ENCODE measurements around the gene RIMS3. TPM values are rescaled to one million over a fixed set of nuclear protein-coding genes. Genes with fewer than 3 reads are reported as not detected.
"Not testable (repeated sequence)": the region's sequence is repeated elsewhere in the genome, so short reads cannot be mapped to it uniquely, and the experiment has no call there.

The RIMS3 gene
- total and polyA plus RNA-seq, 2 experiments from 2014 or later: 1.4 to 1.6 TPM

DNA sequence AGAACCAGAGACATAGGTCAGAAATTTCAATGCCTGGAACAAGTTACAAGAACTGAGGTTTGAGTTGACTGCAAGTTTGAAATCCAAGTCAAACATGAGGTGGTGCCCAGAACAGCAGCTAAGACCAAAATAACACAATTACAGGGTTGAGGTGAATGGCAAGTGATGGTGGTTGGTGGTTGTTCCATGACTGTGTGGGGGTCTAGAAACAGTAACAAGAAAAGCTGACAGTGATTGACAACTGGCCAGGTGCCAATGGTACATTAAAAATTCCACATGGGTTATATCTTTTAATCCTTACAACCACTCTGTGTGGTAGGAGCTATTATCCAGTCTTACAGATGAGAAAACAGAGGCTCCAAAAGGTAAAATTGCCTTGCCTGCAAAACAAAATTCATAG lies 32.0 kb downstream of the RIMS3 start:
- Histone ChIP-seq H3K9me3 (ENCODE audit: low read depth) (no peaks in the 10 kb centered on the region), H3K27me3 (no peaks in the 10 kb centered on the region), H4K20me1 (ENCODE audit: insufficient read depth, poor library complexity, severe bottlenecking) (no peaks in the 10 kb centered on the region), H3K79me2 (no peaks in the 10 kb centered on the region), H3K4me1 (ENCODE audit: insufficient read depth) (no peaks in the 10 kb centered on the region), H3K4me3 (no peak overlapping the region), H2AFZ (no peak overlapping the region), H3K9me2 (replicated peaks; ENCODE audit: insufficient read depth) (no peaks in the 10 kb centered on the region), H3K36me3 (replicated peaks; ENCODE audit: insufficient read depth, low read depth) (no peaks in the 10 kb centered on the region), H3K4me2 (no peak overlapping the region), H3K27ac (no peak overlapping the region)
- DNase-seq (ENCODE audit: low spot score): no peak
- no peak for TF ChIP-seq EZH2phosphoT487 (IDR thresholded peaks at IDR 0.05; ENCODE audit: low read depth, severe bottlenecking, unreplicated experiment)
- TF ChIP-seq EZH2 (IDR thresholded peaks at IDR 0.05; ENCODE audit: borderline replicate concordance): no peak
- TF ChIP-seq, protein P1, sequence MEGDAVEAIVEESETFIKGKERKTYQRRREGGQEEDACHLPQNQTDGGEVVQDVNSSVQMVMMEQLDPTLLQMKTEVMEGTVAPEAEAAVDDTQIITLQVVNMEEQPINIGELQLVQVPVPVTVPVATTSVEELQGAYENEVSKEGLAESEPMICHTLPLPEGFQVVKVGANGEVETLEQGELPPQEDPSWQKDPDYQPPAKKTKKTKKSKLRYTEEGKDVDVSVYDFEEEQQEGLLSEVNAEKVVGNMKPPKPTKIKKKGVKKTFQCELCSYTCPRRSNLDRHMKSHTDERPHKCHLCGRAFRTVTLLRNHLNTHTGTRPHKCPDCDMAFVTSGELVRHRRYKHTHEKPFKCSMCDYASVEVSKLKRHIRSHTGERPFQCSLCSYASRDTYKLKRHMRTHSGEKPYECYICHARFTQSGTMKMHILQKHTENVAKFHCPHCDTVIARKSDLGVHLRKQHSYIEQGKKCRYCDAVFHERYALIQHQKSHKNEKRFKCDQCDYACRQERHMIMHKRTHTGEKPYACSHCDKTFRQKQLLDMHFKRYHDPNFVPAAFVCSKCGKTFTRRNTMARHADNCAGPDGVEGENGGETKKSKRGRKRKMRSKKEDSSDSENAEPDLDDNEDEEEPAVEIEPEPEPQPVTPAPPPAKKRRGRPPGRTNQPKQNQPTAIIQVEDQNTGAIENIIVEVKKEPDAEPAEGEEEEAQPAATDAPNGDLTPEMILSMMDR (IDR thresholded peaks at IDR 0.05; ENCODE audit: poor library complexity): no peak

DNA sequence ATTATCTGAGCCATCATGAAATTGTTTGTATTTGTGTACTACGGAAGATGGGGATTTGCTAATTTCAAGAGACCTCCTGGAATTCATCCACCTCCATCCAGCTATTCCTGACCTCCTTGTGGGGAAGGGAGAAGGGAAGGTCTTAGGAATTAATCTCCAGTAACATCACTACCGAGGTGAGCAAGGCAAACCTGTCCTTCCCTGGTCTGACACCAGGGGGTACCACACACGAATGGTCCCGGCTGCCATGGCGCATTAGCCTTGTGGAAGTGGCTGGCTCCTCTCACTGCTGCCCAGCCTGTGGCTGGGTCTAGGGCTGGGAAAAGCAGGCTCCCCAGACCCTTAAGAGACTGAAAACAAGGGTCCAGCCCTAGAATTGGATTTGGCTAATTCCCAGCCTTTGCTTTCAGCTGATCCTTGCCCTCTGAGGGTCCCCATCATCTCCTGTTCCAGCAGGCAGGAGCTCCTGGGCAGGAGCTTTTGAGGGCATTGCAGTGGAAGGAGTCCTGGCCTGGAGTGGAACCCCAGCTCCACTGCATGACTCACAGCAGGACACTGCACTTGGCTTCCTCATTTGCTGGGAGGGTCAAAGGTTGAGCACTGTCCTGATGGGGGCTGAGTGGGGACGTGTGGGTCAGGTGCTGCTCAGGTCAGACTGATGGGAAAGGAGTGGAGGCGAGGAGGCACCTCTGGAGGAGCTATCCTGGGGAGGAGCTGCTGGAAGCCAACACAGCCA lies 34.8 kb downstream of the RIMS3 start:
- Histone ChIP-seq H2AFZ (no peak overlapping the region), H3K9me3 (ENCODE audit: low read depth) (no peaks in the 10 kb centered on the region), H3K27me3 (no peaks in the 10 kb centered on the region), H4K20me1 (ENCODE audit: insufficient read depth, poor library complexity, severe bottlenecking) (no peaks in the 10 kb centered on the region), H3K79me2 (no peaks in the 10 kb centered on the region), H3K4me3 (no peak overlapping the region), H3K4me1 (ENCODE audit: insufficient read depth) (no peaks in the 10 kb centered on the region), H3K4me2 (no peak overlapping the region), H3K27ac (no peak overlapping the region), H3K36me3 (replicated peaks; ENCODE audit: insufficient read depth, low read depth) (no peaks in the 10 kb centered on the region), H3K9me2 (replicated peaks; ENCODE audit: insufficient read depth) (no peaks in the 10 kb centered on the region)
- DNase-seq (ENCODE audit: low spot score): peak; percentile 56
- no peak for TF ChIP-seq EZH2 (IDR thresholded peaks at IDR 0.05; ENCODE audit: borderline replicate concordance)
- no peak for TF ChIP-seq EZH2phosphoT487 (IDR thresholded peaks at IDR 0.05; ENCODE audit: low read depth, severe bottlenecking, unreplicated experiment)
- TF ChIP-seq, protein P1 (IDR thresholded peaks at IDR 0.05; ENCODE audit: poor library complexity): peak; percentile 42
- 48% methylated on average over 7 of the region's 7 CpGs for WGBS (ENCODE audit: low lambda C conversion rate, missing lambda C conversion rate)

DNA sequence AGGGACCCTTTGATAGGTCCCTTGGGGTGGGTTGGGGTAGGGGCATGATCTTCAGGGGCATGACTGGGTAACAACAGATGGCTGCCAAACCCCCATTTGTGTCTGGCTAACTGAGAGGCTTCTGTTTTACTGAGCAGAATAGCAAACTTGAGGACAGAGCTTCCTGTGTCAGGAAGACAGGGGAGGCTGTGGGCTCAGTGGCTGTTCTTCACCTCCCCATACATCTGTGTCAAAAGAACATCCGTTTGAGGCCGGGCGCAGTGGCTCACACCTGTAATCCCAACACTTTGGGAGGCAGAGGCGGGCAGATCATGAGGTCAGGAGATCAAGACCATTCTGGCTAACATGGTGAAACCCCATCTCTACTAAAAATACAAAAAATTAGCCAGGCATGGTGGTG lies 35.9 kb downstream of the RIMS3 start:
- H3K4me3 ChIP-seq; DNase-seq (ENCODE audit: low spot score); H2AFZ ChIP-seq; H3K79me2 ChIP-seq; H3K4me2 ChIP-seq; H3K9me2 ChIP-seq (replicated peaks; ENCODE audit: insufficient read depth); H3K36me3 ChIP-seq (replicated peaks; ENCODE audit: insufficient read depth, low read depth); H3K9me3 ChIP-seq (ENCODE audit: low read depth); H3K4me1 ChIP-seq (ENCODE audit: insufficient read depth); H3K27me3 ChIP-seq; H4K20me1 ChIP-seq (ENCODE audit: insufficient read depth, poor library complexity, severe bottlenecking); H3K27ac ChIP-seq: not testable (repeated sequence)
- 92% methylated on average over 4 of the region's 4 CpGs for WGBS (ENCODE audit: low lambda C conversion rate, missing lambda C conversion rate)

DNA sequence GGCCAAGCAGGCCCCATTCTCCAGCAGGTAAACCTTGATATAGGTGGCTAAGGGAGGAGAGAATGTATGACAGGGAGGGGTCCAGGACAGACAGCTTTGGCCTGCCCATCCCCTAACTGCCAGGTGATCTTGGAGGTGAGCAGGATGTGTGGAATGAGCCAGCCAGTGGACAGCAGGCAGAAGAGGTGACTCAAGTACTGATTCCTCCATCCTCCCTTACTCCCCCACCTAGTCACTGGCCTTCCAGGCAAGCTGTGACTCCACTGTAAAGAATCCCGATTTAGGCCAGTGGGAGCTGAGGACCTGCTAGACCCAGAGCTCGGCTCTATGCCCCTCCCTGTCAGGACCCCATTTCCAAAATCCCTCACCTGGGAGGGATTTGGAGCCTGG lies 36.6 kb downstream of the RIMS3 start:
- no peaks in the 10 kb centered on the region for H3K36me3 ChIP-seq (replicated peaks; ENCODE audit: insufficient read depth, low read depth)
- H3K79me2 ChIP-seq: no peaks in the 10 kb centered on the region
- no peak overlapping the region for H3K4me2 ChIP-seq
- H3K27me3 ChIP-seq: no peaks in the 10 kb centered on the region
- no peak overlapping the region for H3K4me3 ChIP-seq
- no peak overlapping the region for H2AFZ ChIP-seq
- no peaks in the 10 kb centered on the region for H3K9me2 ChIP-seq (replicated peaks; ENCODE audit: insufficient read depth)
- TF ChIP-seq, protein P1 (IDR thresholded peaks at IDR 0.05; ENCODE audit: poor library complexity): no peak
- no peak for TF ChIP-seq EZH2phosphoT487 (IDR thresholded peaks at IDR 0.05; ENCODE audit: low read depth, severe bottlenecking, unreplicated experiment)
- no peaks in the 10 kb centered on the region for H3K4me1 ChIP-seq (ENCODE audit: insufficient read depth)
- no peak for DNase-seq (ENCODE audit: low spot score)
- no peak overlapping the region for H3K27ac ChIP-seq
- H4K20me1 ChIP-seq (ENCODE audit: insufficient read depth, poor library complexity, severe bottlenecking): no peaks in the 10 kb centered on the region
- H3K9me3 ChIP-seq (ENCODE audit: low read depth): no peaks in the 10 kb centered on the region
- WGBS (ENCODE audit: low lambda C conversion rate, missing lambda C conversion rate): 96% methylated on average over 2 of the region's 2 CpGs
